AG04450 (cell line): Measurements from ENCODE around the gene PDXDC1. TPM values are rescaled to one million over a fixed set of nuclear protein-coding genes. Genes with fewer than 3 reads are reported as not detected.

ENCODE experiments used
- CTCF ChIA-PET: fragments of 300-600, 350-600 bp; formaldehyde crosslinking; extraction: SDS; loops from one replicate; lab custom pipeline; 2022; ENCODE audit warnings: antibody characterized with exemption, inconsistent platforms; lab: Charles Lee
- POLR2A ChIA-PET: fragments of 350-600 bp; formaldehyde crosslinking; extraction: SDS; loops from one replicate; lab custom pipeline; 2021; ENCODE audit warnings: antibody characterized with exemption, inconsistent platforms; lab: Yijun Ruan, JAX
- DNase-seq: peaks from one replicate; pipeline ENCODE4 v3.0.0-alpha.2; 2011; ENCODE audit warnings: low read depth, low spot score
- H3K27ac ChIP-seq: one replicate; pipeline ENCODE4 v1.5.1; 2012; ENCODE audit warnings: low read depth, low read length, control low read depth
- H3K27me3 ChIP-seq: one replicate; pipeline ENCODE4 v1.6.0; 2012; ENCODE audit warnings: low read length; ENCODE audit not compliant: control insufficient read depth, insufficient read depth
- H3K4me3 ChIP-seq: 2 replicates; pipeline ENCODE4 v1.5.1; 2011; ENCODE audit warnings: mild to moderate bottlenecking, low read depth, low read length, control low read depth
- H3K9me3 ChIP-seq: 2 replicates; pipeline ENCODE4 v1.5.1; 2012; ENCODE audit warnings: low read length; ENCODE audit not compliant: control insufficient read depth, insufficient read depth
- polyA plus RNA-seq: library from polyadenylated mRNA; depleted of rRNA; stranded (reverse); fragments of >200 nt; gene quantifications from 2 replicates; pipeline ENCODE4 v1.2.3, GENCODE V29; 2011
- TF ChIP-seq, protein P1 (sequence below): IDR thresholded peaks from 2 replicates; pipeline ENCODE4 v1.5.1; 2011; ENCODE audit warnings: low read depth, low read length, control low read depth, inconsistent platforms

PDXDC1 gene
- polyA plus RNA-seq, 1 experiment, result 93.9 TPM

GRCh38 chr16:15034266-15035162 is 59.7 kb downstream of the PDXDC1 start:
- TF ChIP-seq, protein P1, sequence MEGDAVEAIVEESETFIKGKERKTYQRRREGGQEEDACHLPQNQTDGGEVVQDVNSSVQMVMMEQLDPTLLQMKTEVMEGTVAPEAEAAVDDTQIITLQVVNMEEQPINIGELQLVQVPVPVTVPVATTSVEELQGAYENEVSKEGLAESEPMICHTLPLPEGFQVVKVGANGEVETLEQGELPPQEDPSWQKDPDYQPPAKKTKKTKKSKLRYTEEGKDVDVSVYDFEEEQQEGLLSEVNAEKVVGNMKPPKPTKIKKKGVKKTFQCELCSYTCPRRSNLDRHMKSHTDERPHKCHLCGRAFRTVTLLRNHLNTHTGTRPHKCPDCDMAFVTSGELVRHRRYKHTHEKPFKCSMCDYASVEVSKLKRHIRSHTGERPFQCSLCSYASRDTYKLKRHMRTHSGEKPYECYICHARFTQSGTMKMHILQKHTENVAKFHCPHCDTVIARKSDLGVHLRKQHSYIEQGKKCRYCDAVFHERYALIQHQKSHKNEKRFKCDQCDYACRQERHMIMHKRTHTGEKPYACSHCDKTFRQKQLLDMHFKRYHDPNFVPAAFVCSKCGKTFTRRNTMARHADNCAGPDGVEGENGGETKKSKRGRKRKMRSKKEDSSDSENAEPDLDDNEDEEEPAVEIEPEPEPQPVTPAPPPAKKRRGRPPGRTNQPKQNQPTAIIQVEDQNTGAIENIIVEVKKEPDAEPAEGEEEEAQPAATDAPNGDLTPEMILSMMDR, result no peak
- Histone ChIP-seq H3K27me3 (no peaks in the 10 kb centered on the region), H3K4me3 (no peak overlapping the region), H3K27ac (no peak overlapping the region), H3K9me3 (no peaks in the 10 kb centered on the region)
- ChIA-PET POLR2A (no interaction called here), CTCF (no interaction called here)
- no peak for DNase-seq

DNA sequence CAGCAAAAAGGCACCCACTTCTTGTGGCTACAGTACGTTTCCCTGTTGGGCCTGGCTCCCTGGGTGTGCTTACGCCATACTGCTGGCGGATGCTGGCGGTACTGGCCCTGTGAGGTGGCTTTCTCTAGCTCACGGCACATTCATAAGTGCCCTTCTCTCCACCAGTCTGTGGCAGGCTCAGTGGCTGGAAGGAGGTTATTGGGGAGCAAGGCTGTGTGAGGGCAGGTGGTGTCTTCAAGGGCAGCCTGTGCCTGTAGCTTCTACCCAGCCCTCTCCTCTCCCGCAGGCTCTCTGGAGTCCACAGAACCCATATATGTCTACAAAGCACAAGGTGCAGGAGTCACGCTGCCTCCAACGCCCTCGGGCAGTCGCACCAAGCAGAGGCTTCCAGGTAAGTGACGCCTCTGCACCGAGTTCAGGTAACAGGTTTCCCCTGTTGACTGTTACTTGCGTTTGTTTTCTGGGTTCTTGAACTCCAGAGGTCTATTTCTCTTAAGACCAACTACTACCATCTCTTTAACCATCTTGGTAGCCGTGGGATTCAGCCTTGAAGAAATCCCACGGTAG is 60.4 kb downstream of the PDXDC1 start:
- Histone ChIP-seq H3K27ac (no peak overlapping the region), H3K27me3 (no peaks in the 10 kb centered on the region), H3K4me3 (no peak overlapping the region), H3K9me3 (no peaks in the 10 kb centered on the region)
- CTCF ChIA-PET, result no interaction called here
- TF ChIP-seq, protein P1, result no peak
- DNase-seq, result no peak
- POLR2A ChIA-PET, result no interaction called here

- ChIA-PET CTCF (no interaction called here), POLR2A (interaction anchor here (0.6 kb wide), 1 partner anchor 53 kb away, joined by 4 read pairs; no protein-coding TSS in a partner anchor)
- H3K4me3 ChIP-seq, result no peak overlapping the region
- DNase-seq, result no peak
- no peaks in the 10 kb centered on the region for H3K9me3 ChIP-seq
- H3K27ac ChIP-seq, result no peak overlapping the region
- TF ChIP-seq, protein P1, result no peak
- H3K27me3 ChIP-seq, result no peaks in the 10 kb centered on the region
Measured at GRCh38 chr16:15037003-15037402, 62.2 kb downstream of the PDXDC1 start.

- TF ChIP-seq, protein P1, result no peak
- H3K9me3 ChIP-seq, result no peaks in the 10 kb centered on the region
- no peak overlapping the region for H3K27ac ChIP-seq
- H3K27me3 ChIP-seq, result no peaks in the 10 kb centered on the region
- no peak for DNase-seq
- H3K4me3 ChIP-seq, result no peak overlapping the region
- ChIA-PET CTCF (no interaction called here), POLR2A (no interaction called here)
Measured at GRCh38 chr16:15037745-15038144, 62.9 kb downstream of the PDXDC1 start.

DNA sequence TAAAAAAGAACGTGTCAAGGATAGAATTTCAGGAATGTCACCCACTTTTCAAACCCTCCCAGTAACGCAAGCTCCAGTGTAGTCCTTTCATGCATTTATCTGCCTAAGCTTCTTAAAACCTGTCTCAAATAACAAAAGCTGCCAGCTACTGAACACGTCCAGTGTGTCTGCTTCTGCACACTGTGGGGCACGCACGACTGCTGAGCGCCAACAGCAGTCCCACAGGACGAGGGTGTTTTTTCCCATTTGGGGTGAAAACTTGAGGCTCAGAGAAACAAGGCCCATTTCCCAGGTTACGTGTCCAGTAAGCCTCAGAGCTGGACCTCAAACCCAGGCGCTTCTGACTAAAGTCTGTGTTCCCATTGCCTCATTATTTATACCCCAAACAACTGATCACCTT is 63.9 kb downstream of the PDXDC1 start:
- CTCF ChIA-PET, result no interaction called here
- TF ChIP-seq, protein P1, result no peak
- no peaks in the 10 kb centered on the region for H3K9me3 ChIP-seq
- no peak for DNase-seq
- no peak overlapping the region for H3K4me3 ChIP-seq
- POLR2A ChIA-PET, result interaction anchor here (0.6 kb wide), 1 partner anchor 13 kb away, joined by 3 read pairs; no protein-coding TSS in a partner anchor
- no peaks in the 10 kb centered on the region for H3K27me3 ChIP-seq
- no peak overlapping the region for H3K27ac ChIP-seq
